Adipocyte (in vitro differentiated cells): ENCODE measurements around the gene AMPH.
A peak's percentile ranks its signal among the peaks of the same experiment; 100 is the strongest.

Experiments used
- DNase-seq: peaks from one replicate; pipeline ENCODE4 v3.0.0-alpha.2; 2015; ENCODE audit warnings: low read depth
- H3K27me3 ChIP-seq: replicated peaks from 2 replicates; pipeline ENCODE4 v1.7.0; 2013; ENCODE audit warnings: mild to moderate bottlenecking, low read length, moderate library complexity; ENCODE audit not compliant: control insufficient read depth, insufficient read depth
- H3K36me3 ChIP-seq: 2 replicates; pipeline ENCODE4 v1.7.0; 2013; ENCODE audit warnings: low read length, mild to moderate bottlenecking, moderate library complexity; ENCODE audit not compliant: control insufficient read depth, insufficient read depth, severe bottlenecking
- H3K4me1 ChIP-seq: 2 replicates; pipeline ENCODE4 v1.7.0; 2013; ENCODE audit warnings: mild to moderate bottlenecking, low read length, moderate library complexity; ENCODE audit not compliant: control insufficient read depth, insufficient read depth
- H3K4me3 ChIP-seq: 2 replicates; pipeline ENCODE4 v1.7.0; 2013; ENCODE audit warnings: mild to moderate bottlenecking, low read length, moderate library complexity
- H3K9ac ChIP-seq: 2 replicates; pipeline ENCODE4 v1.7.0; 2013; ENCODE audit warnings: mild to moderate bottlenecking, low read length, moderate library complexity
- H3K9me3 ChIP-seq: 2 replicates; pipeline ENCODE4 v1.7.0; 2013; ENCODE audit warnings: mild to moderate bottlenecking, low read length, moderate library complexity; ENCODE audit not compliant: control insufficient read depth

The AMPH gene

GRCh38 chr7:38630720-38631673 lies at the start of gene AMPH:
Gene AMPH (minus strand): TSS chr7:38631373. CDS start chr7:38631351, 22 bp downstream.
- H3K9me3 ChIP-seq = no peaks in the 10 kb centered on the region
- peaks cover 19% of the 10 kb centered on the region for H3K4me1 ChIP-seq
- H3K9ac ChIP-seq = peak within 1 kb of the TSS; percentile 86
- H3K36me3 ChIP-seq = no peaks in the 10 kb centered on the region
- H3K27me3 ChIP-seq = no peaks in the 10 kb centered on the region
- peak; percentile 81 for DNase-seq
- peak within 1 kb of the TSS; percentile 88 for H3K4me3 ChIP-seq

- Histone ChIP-seq H3K27me3 (no peaks in the 10 kb centered on the region), H3K9ac (no peak overlapping the region), H3K4me1 (peaks cover 43% of the 10 kb centered on the region), H3K36me3 (no peaks in the 10 kb centered on the region), H3K4me3 (no peak overlapping the region), H3K9me3 (no peaks in the 10 kb centered on the region)
- peak; percentile 15 for DNase-seq
Observed at GRCh38 chr7:38679419-38679818, 48.2 kb upstream of the AMPH start.

- no peak for DNase-seq
- H3K4me1 ChIP-seq = peaks cover 50% of the 10 kb centered on the region
- H3K36me3 ChIP-seq = no peaks in the 10 kb centered on the region
- H3K9me3 ChIP-seq = no peaks in the 10 kb centered on the region
- no peaks in the 10 kb centered on the region for H3K27me3 ChIP-seq
- no peak overlapping the region for H3K4me3 ChIP-seq
- no peak overlapping the region for H3K9ac ChIP-seq
Observed at GRCh38 chr7:38678698-38679054, 47.5 kb upstream of the AMPH start.

GRCh38 chr7:38677981-38678697 lies 47.0 kb upstream of the AMPH start:
- no peak overlapping the region for H3K4me3 ChIP-seq
- H3K27me3 ChIP-seq = no peaks in the 10 kb centered on the region
- no peak overlapping the region for H3K9ac ChIP-seq
- no peak for DNase-seq
- H3K36me3 ChIP-seq = no peaks in the 10 kb centered on the region
- no peaks in the 10 kb centered on the region for H3K9me3 ChIP-seq
- peaks cover 53% of the 10 kb centered on the region for H3K4me1 ChIP-seq

- peaks cover 40% of the 10 kb centered on the region for H3K4me1 ChIP-seq
- H3K9me3 ChIP-seq = no peaks in the 10 kb centered on the region
- H3K4me3 ChIP-seq = no peak overlapping the region
- H3K36me3 ChIP-seq = no peaks in the 10 kb centered on the region
- H3K9ac ChIP-seq = peak overlapping the region; percentile 44
- no peak for DNase-seq
- H3K27me3 ChIP-seq = no peaks in the 10 kb centered on the region
Observed at GRCh38 chr7:38675494-38676106, 44.4 kb upstream of the AMPH start.

DNA sequence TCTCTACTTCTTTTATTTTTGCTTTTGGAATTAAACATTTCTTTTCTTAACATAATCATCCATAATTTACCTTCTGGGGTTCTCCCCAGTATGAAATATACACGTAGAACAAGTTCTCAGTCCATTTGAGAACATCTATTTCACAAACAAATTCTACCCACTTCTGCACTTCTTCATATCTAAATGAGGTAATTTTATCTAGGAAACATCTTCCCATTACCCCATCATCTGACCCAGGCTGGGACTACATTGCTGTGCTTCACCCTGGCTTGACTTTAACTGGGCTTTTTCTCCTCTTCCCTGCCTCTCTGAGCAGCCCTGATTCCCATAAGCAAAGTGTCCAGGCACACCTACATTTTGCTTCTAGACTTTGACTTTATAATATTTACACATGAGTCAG lies 43.3 kb upstream of the AMPH start:
- Histone ChIP-seq H3K4me1 (peaks cover 51% of the 10 kb centered on the region), H3K27me3 (no peaks in the 10 kb centered on the region), H3K9me3 (no peaks in the 10 kb centered on the region)

DNA sequence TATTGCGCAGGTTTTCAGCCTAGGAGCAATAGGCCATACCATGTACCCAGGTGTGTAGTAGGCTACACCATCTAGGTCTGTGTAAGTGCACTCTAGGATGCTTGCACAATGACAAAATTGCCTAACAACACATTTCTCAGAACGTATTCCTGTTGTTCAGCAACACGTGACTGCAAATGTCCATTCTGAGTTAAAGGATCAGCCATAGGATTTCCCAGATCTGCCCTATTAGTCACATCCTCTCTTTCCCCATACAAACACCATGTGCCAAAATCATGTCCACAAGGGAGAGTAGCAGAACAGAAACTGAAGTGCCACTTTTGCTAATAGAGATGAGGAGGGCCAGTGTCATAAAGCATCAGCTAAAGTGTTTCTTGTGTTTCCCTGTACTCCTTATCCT lies 42.6 kb upstream of the AMPH start:
- H3K36me3 ChIP-seq = no peaks in the 10 kb centered on the region
- H3K9me3 ChIP-seq = no peaks in the 10 kb centered on the region
- peak; percentile 73 for DNase-seq
- H3K27me3 ChIP-seq = no peaks in the 10 kb centered on the region
- H3K9ac ChIP-seq = peak overlapping the region; percentile 73
- H3K4me1 ChIP-seq = peaks cover 57% of the 10 kb centered on the region
- peak overlapping the region; percentile 33 for H3K4me3 ChIP-seq

More for the DNA sequence above, 43.3 kb upstream of the AMPH start:
- peak overlapping the region; percentile 33 for H3K4me3 ChIP-seq
- no peaks in the 10 kb centered on the region for H3K36me3 ChIP-seq
- H3K9ac ChIP-seq = peak overlapping the region; percentile 73
- no peak for DNase-seq

DNA sequence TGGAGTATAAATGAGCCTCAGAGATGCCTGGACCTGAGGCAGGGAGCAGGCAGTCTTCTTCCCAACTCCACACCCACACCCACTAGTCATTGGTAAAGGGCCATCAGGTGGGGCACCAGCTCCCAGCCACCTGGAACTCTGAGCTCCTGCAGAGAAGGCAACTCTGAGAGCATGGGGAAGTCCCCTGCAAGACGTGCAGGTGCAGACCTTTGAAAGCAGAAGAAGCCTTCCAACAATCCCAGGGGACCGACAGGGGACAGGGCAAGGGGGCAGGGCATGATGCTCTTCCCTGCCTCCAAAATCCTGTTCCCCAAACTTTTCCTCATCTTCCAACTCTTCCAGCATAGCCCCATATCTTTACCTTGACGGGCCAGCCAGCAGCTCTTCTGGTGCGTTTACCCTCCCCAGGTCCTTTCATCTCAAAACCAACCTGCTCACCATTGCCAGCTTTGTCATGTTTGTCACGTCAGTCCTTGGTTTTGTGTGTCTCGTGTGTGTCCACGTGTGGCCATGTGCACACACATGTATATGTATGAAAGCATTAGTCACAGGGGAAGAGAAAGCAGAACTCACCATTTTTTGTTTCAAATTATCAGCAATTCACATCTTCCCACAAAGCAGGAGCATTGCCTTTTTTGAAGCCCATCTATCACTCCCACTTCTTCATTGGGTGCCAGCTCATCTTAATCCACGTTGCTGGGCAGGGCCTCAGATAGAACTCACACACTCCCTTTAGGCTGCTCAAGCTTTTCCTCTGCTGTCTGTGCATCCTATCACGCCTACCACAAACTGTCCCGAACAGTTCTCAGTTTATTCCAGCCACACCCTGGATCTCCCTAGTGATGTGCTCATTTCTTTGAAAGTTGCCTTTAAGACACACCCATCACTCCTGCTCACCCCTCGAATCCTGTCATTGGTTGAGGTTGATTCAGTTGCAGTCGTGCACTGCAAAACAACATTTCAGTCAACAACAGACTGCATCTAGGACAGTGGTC lies 41.0 kb upstream of the AMPH start:
- peak overlapping the region; percentile 5 for H3K9ac ChIP-seq
- H3K4me3 ChIP-seq = no peak overlapping the region
- DNase-seq = no peak
- H3K9me3 ChIP-seq = no peaks in the 10 kb centered on the region
- no peaks in the 10 kb centered on the region for H3K27me3 ChIP-seq
- peaks cover 54% of the 10 kb centered on the region for H3K4me1 ChIP-seq
- H3K36me3 ChIP-seq = no peaks in the 10 kb centered on the region

DNA sequence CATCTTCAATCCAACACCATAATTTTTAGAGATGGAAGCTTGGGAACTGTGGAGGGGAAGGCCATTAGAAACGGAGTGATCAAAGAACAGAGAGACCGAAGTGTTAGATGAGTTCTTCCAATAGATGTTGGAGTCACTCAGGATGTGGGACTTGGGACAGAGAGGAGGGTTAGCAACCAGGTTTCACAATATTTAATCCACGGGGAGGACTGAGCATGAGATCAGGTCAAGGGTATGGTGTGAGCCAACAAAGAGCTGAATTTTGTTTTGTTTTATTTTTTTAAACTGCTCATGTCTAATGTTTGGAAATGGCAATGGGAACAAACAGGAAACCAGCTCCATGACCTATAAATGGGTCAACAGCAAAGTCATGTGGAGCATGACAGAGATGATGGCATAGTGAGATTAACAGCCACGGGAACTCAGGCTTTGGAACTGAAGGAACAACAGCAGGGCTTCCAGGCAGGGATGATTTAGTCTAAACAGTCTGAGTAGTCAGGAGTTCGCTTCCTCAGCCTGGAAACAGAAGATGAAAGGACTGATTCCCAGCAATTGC lies 38.9 kb upstream of the AMPH start:
- Histone ChIP-seq H3K9ac (peak overlapping the region; percentile 21), H3K4me1 (peaks cover 42% of the 10 kb centered on the region), H3K4me3 (no peak overlapping the region), H3K9me3 (no peaks in the 10 kb centered on the region), H3K27me3 (no peaks in the 10 kb centered on the region), H3K36me3 (no peaks in the 10 kb centered on the region)
- DNase-seq = peak; percentile 47

GRCh38 chr7:38664972-38665371 lies 33.8 kb upstream of the AMPH start:
- no peak for DNase-seq
- H3K4me1 ChIP-seq = peaks cover 10% of the 10 kb centered on the region
- H3K36me3 ChIP-seq = no peaks in the 10 kb centered on the region
- no peak overlapping the region for H3K4me3 ChIP-seq
- peaks cover 4% of the 10 kb centered on the region for H3K9me3 ChIP-seq
- H3K27me3 ChIP-seq = no peaks in the 10 kb centered on the region
- no peak overlapping the region for H3K9ac ChIP-seq
